Esophagus squamous epithelium (tissue), 5 donors: ENCODE measurements around the gene USP10. TPM values are rescaled to one million over a fixed set of nuclear protein-coding genes. Genes with fewer than 3 reads are reported as not detected.

Experiments used
- DNase-seq: peaks from one replicate; lab custom pipeline; 2025; lab: John Stamatoyannopoulos, UW
- H3K27ac ChIP-seq, 4 donors: fragments of 200-600 bp; sonication (generic); one replicate each; pipeline ENCODE4 v1.5.1; 2016 to 2019; ENCODE audit warnings: mild to moderate bottlenecking in 1 of 4
- H3K27me3 ChIP-seq, 4 donors: fragments of 200-600 bp; sonication (generic); 1 replicate in 3 of 4; 2 replicates in 1 of 4; pipeline versions ENCODE4 v1.5.1 to v1.6.0; 2017 to 2021; ENCODE audit warnings: antibody characterized with exemption in 1 of 4
- H3K36me3 ChIP-seq, 3 donors: fragments of 200-600 bp; sonication (generic); one replicate each; pipeline ENCODE4 v1.5.1; 2016 to 2019
- H3K4me1 ChIP-seq, 3 donors: fragments of 200-600 bp; sonication (generic); one replicate each; pipeline ENCODE4 v1.5.1; 2017 to 2019
- H3K4me3 ChIP-seq, 4 donors: fragments of 200-600 bp; sonication (generic); 1 replicate in 3 of 4; 2 replicates in 1 of 4; pipeline ENCODE4 v1.5.1; 2016 to 2019; ENCODE audit warnings: mild to moderate bottlenecking in 2 of 4, moderate library complexity in 1 of 4
- H3K9me3 ChIP-seq, 3 donors: fragments of 200-600 bp; sonication (generic); one replicate each; pipeline ENCODE4 v1.5.1; 2016 to 2019
- CTCF ChIP-seq, 6 experiments: fragments of 450-650 bp in 4 of 6; fragments of 200-600 bp in 2 of 6; sonication (generic) in 2 of 6; IDR thresholded peaks; one replicate each; pipeline ENCODE4 v1.5.1; 2016 to 2019; ENCODE audit warnings: antibody characterized with exemption in 6 of 6, mild to moderate bottlenecking in 4 of 6, moderate library complexity in 4 of 6
- POLR2A ChIP-seq, 4 donors: fragments of 450-650 bp; IDR thresholded peaks; one replicate each; pipeline ENCODE4 v1.6.1; 2017; ENCODE audit warnings: antibody characterized with exemption in 4 of 4, mild to moderate bottlenecking in 4 of 4, moderate library complexity in 3 of 4
- WGBS, 2 donors: methylation state at CpG; one replicate each; pipeline ENCODE4 v1.1.5; 2018; 5-methylcytosine and 5-hydroxymethylcytosine counted together
- intact Hi-C: fragments of 100-400 bp; cut with DNase I; formaldehyde crosslinking; loops from one replicate; pipeline ENCODE4 v1.15.0; 2022
- total RNA-seq, 4 donors: library from RNA; depleted of rRNA; stranded (reverse); fragments of >200 nt; gene quantifications; one replicate each; pipeline ENCODE4 v1.1.0, GENCODE V29; 2016
- donor health status: DM: yes; HTN: yes; CAD: no.

Gene USP10
- total RNA-seq, 4 donors from 2014 or later: 44.7 to 71.5 (median 56.0) TPM

- 78 to 88% methylated on average over 8 of the region's 9 CpGs for WGBS, 2 donors
- no peak overlapping the region for H3K27ac ChIP-seq
- H3K27me3 ChIP-seq: no peaks in the 10 kb centered on the region
- DNase-seq: no peak
- H3K36me3 ChIP-seq: no peaks in the 10 kb centered on the region
- H3K4me3 ChIP-seq: no peak overlapping the region
- TF ChIP-seq CTCF (IDR thresholded peaks at IDR 0.05): no peak
- intact Hi-C loops: no loop called here
- no peaks in the 10 kb centered on the region for H3K9me3 ChIP-seq
- H3K4me1 ChIP-seq: peaks cover 0 to 9% (median 8%) of the 10 kb centered on the region in 3 donors
Measured at GRCh38 chr16:84803146-84803545, 103.3 kb downstream of the USP10 start.

- no peaks in the 10 kb centered on the region for H3K36me3 ChIP-seq
- intact Hi-C loops: no loop called here
- H3K4me1 ChIP-seq: peaks cover 0 to 9% (median 8%) of the 10 kb centered on the region in 3 donors
- no peaks in the 10 kb centered on the region for H3K9me3 ChIP-seq
- no peak for DNase-seq
- H3K27me3 ChIP-seq: no peaks in the 10 kb centered on the region
- WGBS, 2 donors: 79 to 85% methylated on average over 9 to 10 of the region's 10 CpGs
- H3K27ac ChIP-seq: no peak overlapping the region
- H3K4me3 ChIP-seq: no peak overlapping the region
- TF ChIP-seq CTCF (IDR thresholded peaks at IDR 0.05) (no peak), POLR2A (IDR thresholded peaks at IDR 0.05) (no peak)
Measured at GRCh38 chr16:84804326-84804725, 104.5 kb downstream of the USP10 start.

DNA sequence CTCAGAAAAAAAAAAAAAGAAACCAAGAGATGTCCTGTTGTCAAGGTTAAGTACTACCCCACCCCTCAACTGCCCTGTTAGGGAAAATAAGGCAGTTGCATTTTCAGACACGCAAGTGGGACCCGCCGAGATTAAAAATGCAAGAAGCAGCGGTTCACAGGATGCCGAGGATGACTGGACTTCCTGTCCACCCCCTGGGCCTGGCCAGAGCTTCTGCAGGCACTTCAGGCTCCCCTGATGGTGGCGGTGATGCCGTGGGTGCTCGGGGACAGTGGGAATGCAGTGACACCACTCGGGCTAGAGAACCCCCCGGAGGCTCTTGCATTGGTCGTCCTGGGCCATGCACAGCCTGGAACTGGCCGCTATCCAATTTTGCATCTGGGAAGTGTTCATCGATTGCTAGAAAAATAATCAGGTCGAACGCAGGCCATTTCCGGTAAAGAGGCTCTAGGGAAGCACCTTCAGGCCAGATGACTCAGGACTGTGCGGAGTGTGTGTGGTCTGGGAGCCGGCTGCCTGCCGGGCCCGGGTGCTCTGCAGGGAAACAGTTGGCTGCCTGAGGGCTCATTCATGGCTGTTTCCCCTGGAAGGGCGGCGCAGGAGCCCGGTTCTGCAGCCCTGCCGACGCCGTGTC lies 106.6 kb downstream of the USP10 start:
- no peak for TF ChIP-seq CTCF (IDR thresholded peaks at IDR 0.05)
- TF ChIP-seq POLR2A (IDR thresholded peaks at IDR 0.05): no peak
- H3K27ac ChIP-seq: peak overlapping the region in 2 of 4 donors; percentile 36 to 46
- peak overlapping the region in 1 of 4 donors; percentile 41 for H3K4me3 ChIP-seq
- DNase-seq: no peak
- H3K4me1 ChIP-seq: peaks cover 4 to 18% (median 15%) of the 10 kb centered on the region in 3 donors
- H3K27me3 ChIP-seq: no peaks in the 10 kb centered on the region
- intact Hi-C loops: no loop called here
- no peaks in the 10 kb centered on the region for H3K9me3 ChIP-seq
- no peaks in the 10 kb centered on the region for H3K36me3 ChIP-seq
- WGBS, 2 donors: 25 to 40% methylated on average over 12 to 22 of the region's 26 CpGs

- intact Hi-C loops: no loop called here
- Histone ChIP-seq H3K36me3 (no peaks in the 10 kb centered on the region), H3K27ac (peak overlapping the region in 2 of 4 donors; percentile 36 to 46), H3K4me1 (peaks cover 4 to 18% (median 15%) of the 10 kb centered on the region in 3 donors), H3K9me3 (no peaks in the 10 kb centered on the region), H3K4me3 (peak overlapping the region in 1 of 4 donors; percentile 41), H3K27me3 (no peaks in the 10 kb centered on the region)
- TF ChIP-seq CTCF (IDR thresholded peaks at IDR 0.05) (no peak), POLR2A (IDR thresholded peaks at IDR 0.05) (no peak)
- DNase-seq: no peak
- 83 to 89% methylated on average over 10 of the region's 10 CpGs for WGBS, 2 donors
Measured at GRCh38 chr16:84806890-84807258, 107.1 kb downstream of the USP10 start.

DNA sequence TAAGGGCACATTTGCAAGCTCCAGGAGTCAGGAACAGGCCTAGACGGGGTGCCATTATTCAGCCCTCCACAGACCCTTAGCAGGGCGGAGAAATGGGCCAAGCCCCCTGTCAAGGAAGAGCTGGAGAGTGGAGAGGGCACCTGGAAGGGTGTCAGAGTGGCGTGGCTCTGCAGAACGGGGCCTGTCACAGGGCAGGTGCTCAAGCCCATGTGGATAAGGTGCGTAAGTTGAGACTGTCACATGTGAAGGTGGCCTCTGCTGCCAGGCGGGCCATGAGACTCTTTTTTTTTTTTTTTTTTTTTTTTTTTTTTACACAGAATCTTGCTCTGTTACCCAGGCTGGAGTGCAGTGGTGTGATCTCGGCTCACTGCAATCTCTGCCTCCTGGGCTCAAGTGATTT lies 108.0 kb downstream of the USP10 start:
- TF ChIP-seq POLR2A (IDR thresholded peaks at IDR 0.05): no peak
- no peaks in the 10 kb centered on the region for H3K36me3 ChIP-seq
- no peak for DNase-seq
- H3K27me3 ChIP-seq: no peaks in the 10 kb centered on the region
- peaks cover 4 to 18% (median 15%) of the 10 kb centered on the region in 3 donors for H3K4me1 ChIP-seq
- no peak overlapping the region for H3K27ac ChIP-seq
- no peak overlapping the region for H3K4me3 ChIP-seq
- no peaks in the 10 kb centered on the region for H3K9me3 ChIP-seq
- 85 to 93% methylated on average over 6 of the region's 7 CpGs for WGBS, 2 donors
- intact Hi-C loops: no loop called here
